DND-41 (cell line): Measurements from ENCODE around the gene PGK2.

Source experiments
- CTCF ChIP-seq: IDR thresholded peaks from 2 replicates; pipeline ENCODE4 v1.5.1; 2012; ENCODE audit warnings: borderline replicate concordance, low read length, moderate library complexity, mild to moderate bottlenecking; ENCODE audit not compliant: poor library complexity, severe bottlenecking; ENCODE audit errors: extremely low read depth
- EZH2 ChIP-seq: IDR thresholded peaks from 3 replicates; pipeline ENCODE4 v1.6.1; 2012; ENCODE audit warnings: borderline replicate concordance, low read depth, mild to moderate bottlenecking, moderate library complexity, low read length, inconsistent platforms; ENCODE audit not compliant: severe bottlenecking

GRCh38 chr6:49787176-49787575, at the start of gene PGK2:
- TF ChIP-seq CTCF (no peak), EZH2 (no peak)
